NT2/D1 (cell line): Measurements from ENCODE around the gene MC2R.
"Not testable (repeated sequence)": the region's sequence is repeated elsewhere in the genome, so short reads cannot be mapped to it uniquely, and the experiment has no call there.

Experiments used
- DNase-seq: peaks from one replicate; pipeline ENCODE4 v3.0.0-alpha.2; 2011; ENCODE audit warnings: low read depth, low spot score
- H3K27me3 ChIP-seq: 2 replicates; pipeline ENCODE4 v1.6.0; 2011; ENCODE audit warnings: mild to moderate bottlenecking; ENCODE audit not compliant: insufficient read length, insufficient read depth
- H3K36me3 ChIP-seq: 2 replicates; pipeline ENCODE4 v1.6.1; 2011; ENCODE audit warnings: mild to moderate bottlenecking, low read length, mixed read lengths; ENCODE audit not compliant: insufficient read depth, insufficient read length
- H3K4me1 ChIP-seq: 2 replicates; pipeline ENCODE4 v1.5.1; 2011; ENCODE audit not compliant: insufficient read depth, insufficient read length
- H3K4me3 ChIP-seq: 2 replicates; pipeline ENCODE4 v1.5.1; 2011; ENCODE audit warnings: low read depth; ENCODE audit not compliant: insufficient read length
- H3K9ac ChIP-seq: 2 replicates; pipeline ENCODE4 v1.6.0; 2011; ENCODE audit warnings: low read depth; ENCODE audit not compliant: insufficient read length
- H3K9me3 ChIP-seq: 2 replicates; pipeline ENCODE4 v1.5.1; 2011; ENCODE audit warnings: mild to moderate bottlenecking, low read length; ENCODE audit not compliant: insufficient read depth
- SUZ12 ChIP-seq: IDR thresholded peaks from 2 replicates; pipeline ENCODE4 v1.6.1; 2011; ENCODE audit not compliant: insufficient read length, insufficient read depth; ENCODE audit errors: extremely low read depth
- YY1 ChIP-seq: IDR thresholded peaks from 2 replicates; pipeline ENCODE4 v1.6.1; 2011; ENCODE audit not compliant: insufficient read length, insufficient read depth
- ZNF274 ChIP-seq: IDR thresholded peaks from 2 replicates; pipeline ENCODE4 v1.6.1; 2011; ENCODE audit warnings: mild to moderate bottlenecking, low read depth, low read length

MC2R gene

DNA sequence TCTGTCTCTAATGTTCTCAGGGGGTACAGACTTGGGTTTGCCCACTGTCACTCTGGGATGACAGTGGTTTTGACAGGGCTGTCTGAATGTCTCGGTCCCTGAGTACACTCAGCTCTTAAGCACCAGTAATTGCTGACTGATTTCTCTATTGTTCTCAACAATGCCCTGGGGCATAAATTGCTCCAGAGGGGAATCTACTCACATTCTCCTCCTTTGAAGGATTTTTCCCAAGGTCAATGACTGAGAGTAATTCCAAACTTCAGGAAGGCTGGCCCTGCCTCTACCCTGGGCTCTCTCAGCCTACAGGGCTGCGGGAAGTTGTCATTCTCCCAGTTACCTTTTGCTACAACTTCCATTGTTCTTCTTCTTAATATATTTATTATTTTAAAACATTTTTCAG, 36.5 kb downstream of the MC2R start:
- no peaks in the 10 kb centered on the region for H3K4me1 ChIP-seq
- peaks cover 60% of the 10 kb centered on the region for H3K27me3 ChIP-seq
- H3K9ac ChIP-seq = no peak overlapping the region
- H3K36me3 ChIP-seq = no peaks in the 10 kb centered on the region
- no peak overlapping the region for H3K4me3 ChIP-seq
- DNase-seq = peak; percentile 72
- TF ChIP-seq SUZ12 = no peak
- H3K9me3 ChIP-seq = 0 out of 2 replicates have a peak, but pooled peaks cover 8% of the 10 kb centered on the region

DNA sequence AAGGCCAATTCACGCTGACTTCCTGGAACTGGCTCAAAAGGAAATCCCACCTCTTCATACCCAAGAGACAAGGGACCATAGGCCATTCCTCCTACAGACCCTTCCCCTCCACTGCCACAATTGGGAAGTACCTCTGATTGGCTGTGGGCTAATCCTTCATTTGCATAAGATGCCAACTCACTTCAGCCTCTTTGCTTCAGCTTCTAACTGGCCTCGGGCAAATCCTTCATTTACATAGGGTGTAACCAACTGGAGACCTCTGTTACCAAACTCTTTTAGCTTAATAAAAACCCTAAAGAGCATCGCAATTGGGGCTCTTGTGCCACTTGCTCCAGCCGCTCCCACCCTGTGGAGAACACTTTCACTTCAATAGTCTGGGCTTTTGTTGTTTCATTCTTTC, 38.2 kb downstream of the MC2R start:
- no peak for TF ChIP-seq ZNF274
- TF ChIP-seq YY1 = no peak
- TF ChIP-seq SUZ12 = no peak
- H3K9me3 ChIP-seq = 0 out of 2 replicates have a peak, but pooled peaks cover 8% of the 10 kb centered on the region
- H3K4me3 ChIP-seq = no peak overlapping the region
- H3K4me1 ChIP-seq = no peaks in the 10 kb centered on the region
- H3K9ac ChIP-seq = no peak overlapping the region
- peaks cover 46% of the 10 kb centered on the region for H3K27me3 ChIP-seq
- H3K36me3 ChIP-seq = no peaks in the 10 kb centered on the region
- no peak for DNase-seq

GRCh38 chr18:13874558-13874957, 40.8 kb downstream of the MC2R start:
- no peaks in the 10 kb centered on the region for H3K4me1 ChIP-seq
- no peaks in the 10 kb centered on the region for H3K36me3 ChIP-seq
- no peak overlapping the region for H3K4me3 ChIP-seq
- H3K9me3 ChIP-seq = 0 out of 2 replicates have a peak, but pooled peaks cover 8% of the 10 kb centered on the region
- no peak overlapping the region for H3K9ac ChIP-seq
- no peak for DNase-seq
- H3K27me3 ChIP-seq = peaks cover 47% of the 10 kb centered on the region
- TF ChIP-seq ZNF274 (no peak), YY1 (no peak), SUZ12 (no peak)

GRCh38 chr18:13872932-13873331, 42.4 kb downstream of the MC2R start:
- DNase-seq = no peak
- no peaks in the 10 kb centered on the region for H3K4me1 ChIP-seq
- TF ChIP-seq ZNF274 (no peak), YY1 (no peak), SUZ12 (no peak)
- peaks cover 58% of the 10 kb centered on the region for H3K27me3 ChIP-seq
- no peaks in the 10 kb centered on the region for H3K36me3 ChIP-seq
- H3K4me3 ChIP-seq = no peak overlapping the region
- no peak overlapping the region for H3K9ac ChIP-seq
- H3K9me3 ChIP-seq = 0 out of 2 replicates have a peak, but pooled peaks cover 8% of the 10 kb centered on the region

DNA sequence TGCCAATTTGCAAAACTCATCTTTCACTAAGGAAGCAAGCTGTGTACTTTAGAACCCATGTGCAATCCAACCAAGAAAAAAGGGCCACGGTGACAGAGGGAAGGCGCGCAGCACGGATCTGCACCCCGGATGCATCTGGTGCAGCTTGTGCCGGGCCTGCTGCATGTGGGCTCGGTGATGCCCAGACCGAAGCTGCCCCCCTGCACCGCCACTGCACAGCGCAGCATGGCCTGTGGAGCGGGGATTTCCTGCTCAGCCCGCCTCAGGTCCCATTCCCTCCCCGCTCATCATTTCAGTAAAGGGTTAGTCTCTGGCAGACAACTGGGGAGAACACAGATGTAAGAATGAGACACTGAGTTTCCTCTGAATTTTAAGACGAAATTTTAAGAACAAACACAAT, 43.0 kb downstream of the MC2R start:
- Histone ChIP-seq H3K4me3 (no peak overlapping the region), H3K36me3 (no peaks in the 10 kb centered on the region), H3K9me3 (0 out of 2 replicates have a peak, but pooled peaks cover 5% of the 10 kb centered on the region), H3K27me3 (peaks cover 59% of the 10 kb centered on the region), H3K4me1 (no peaks in the 10 kb centered on the region), H3K9ac (no peak overlapping the region)
- DNase-seq = no peak
- no peak for TF ChIP-seq ZNF274
- no peak for TF ChIP-seq SUZ12
- TF ChIP-seq YY1 = no peak

GRCh38 chr18:13871701-13872100, 43.6 kb downstream of the MC2R start:
- no peaks in the 10 kb centered on the region for H3K9me3 ChIP-seq
- H3K4me3 ChIP-seq = no peak overlapping the region
- no peaks in the 10 kb centered on the region for H3K4me1 ChIP-seq
- DNase-seq = no peak
- no peaks in the 10 kb centered on the region for H3K36me3 ChIP-seq
- peaks cover 66% of the 10 kb centered on the region for H3K27me3 ChIP-seq
- H3K9ac ChIP-seq = no peak overlapping the region
- TF ChIP-seq ZNF274 (no peak), SUZ12 (no peak)

- TF ChIP-seq ZNF274 (no peak), SUZ12 (no peak), YY1 (no peak)
- DNase-seq = no peak
- H3K4me1 ChIP-seq = no peaks in the 10 kb centered on the region
- H3K27me3 ChIP-seq = peaks cover 61% of the 10 kb centered on the region
- peak overlapping the region; percentile 50 for H3K9ac ChIP-seq
- H3K36me3 ChIP-seq = no peaks in the 10 kb centered on the region
- no peaks in the 10 kb centered on the region for H3K9me3 ChIP-seq
- H3K4me3 ChIP-seq = peak overlapping the region; percentile 50
These were observed 46.6 kb downstream of the MC2R start for GRCh38 chr18:13868501-13869271.

GRCh38 chr18:13862898-13863297, 52.4 kb downstream of the MC2R start:
- not testable (repeated sequence) for H3K9ac ChIP-seq, H3K36me3 ChIP-seq, DNase-seq, H3K4me1 ChIP-seq, H3K4me3 ChIP-seq, H3K9me3 ChIP-seq
- H3K27me3 ChIP-seq = peaks cover 17% of the 10 kb centered on the region
